ENCODE measurements around the gene UGT2B17.
"Not testable (repeated sequence)": the region's sequence is repeated elsewhere in the genome, so short reads cannot be mapped to it uniquely, and the experiment has no call there.

The UGT2B17 gene

DNA sequence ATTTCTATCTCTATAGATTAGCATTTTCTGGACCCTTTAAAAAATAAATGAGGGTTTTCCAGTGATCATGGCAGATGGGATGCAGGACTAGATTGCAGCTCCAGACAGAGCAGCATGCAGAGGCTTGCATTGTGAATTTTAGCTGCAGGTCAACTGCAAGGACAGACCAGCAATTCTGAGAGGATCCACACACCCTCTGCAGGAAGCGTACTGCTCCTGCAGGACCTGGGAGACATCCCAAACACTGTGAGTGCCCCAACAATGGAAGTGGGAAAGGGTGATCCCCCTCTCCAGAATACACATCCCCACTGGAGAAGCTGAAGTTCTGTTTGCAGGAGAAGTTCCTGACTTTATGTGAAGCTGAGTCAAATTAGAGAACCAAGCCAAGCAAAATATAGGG, 7.1 kb downstream of the UGT2B17 start:
- DNase-seq (ENCODE audit: low spot score), result not testable (repeated sequence)

GRCh38 chr4:68568535-68568934, 7.6 kb downstream of the UGT2B17 start:
- not testable (repeated sequence) for DNase-seq (ENCODE audit: low spot score)

- not testable (repeated sequence) for DNase-seq (ENCODE audit: low spot score)
Measured at GRCh38 chr4:68566364-68566763, 9.8 kb downstream of the UGT2B17 start.

- DNase-seq (ENCODE audit: low spot score), result not testable (repeated sequence)
Measured at GRCh38 chr4:68565082-68565481, 11.0 kb downstream of the UGT2B17 start.

GRCh38 chr4:68560364-68561070, 15.6 kb downstream of the UGT2B17 start:
- not testable (repeated sequence) for DNase-seq (ENCODE audit: low spot score)

GRCh38 chr4:68553830-68554229, 22.3 kb downstream of the UGT2B17 start:
- DNase-seq (ENCODE audit: low spot score), result not testable (repeated sequence)

- not testable (repeated sequence) for DNase-seq (ENCODE audit: low spot score)
Measured at GRCh38 chr4:68552818-68553811, 23.0 kb downstream of the UGT2B17 start.

- DNase-seq (ENCODE audit: low spot score), result not testable (repeated sequence)
Measured at GRCh38 chr4:68542742-68543141, 33.4 kb downstream of the UGT2B17 start.

GRCh38 chr4:68536375-68536774, 39.7 kb downstream of the UGT2B17 start:
- DNase-seq (ENCODE audit: low spot score), result no peak

DNA sequence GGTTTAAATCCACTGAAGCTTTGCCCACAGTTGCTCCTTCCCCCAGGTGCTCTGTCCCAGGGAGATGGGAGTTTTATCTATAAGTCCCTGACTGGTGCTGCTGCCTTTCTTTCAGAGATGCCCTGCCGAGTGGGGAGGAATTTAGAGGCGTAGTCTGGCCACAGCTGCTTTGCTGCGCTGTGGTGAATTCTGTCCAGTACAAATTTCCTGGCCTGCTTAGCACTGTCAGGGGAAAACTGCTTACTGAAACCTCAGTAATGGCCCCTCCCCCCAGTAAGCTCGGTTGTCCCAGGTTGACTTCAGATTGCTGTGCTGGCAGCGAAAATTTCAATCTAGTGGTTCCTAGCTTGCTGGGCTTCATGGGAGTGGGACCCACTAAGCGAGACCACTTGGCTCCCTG, 40.1 kb downstream of the UGT2B17 start:
- DNase-seq (ENCODE audit: low spot score), result no peak

- DNase-seq (ENCODE audit: low spot score), result not testable (repeated sequence)
Measured at GRCh38 chr4:68522232-68522631, 53.9 kb downstream of the UGT2B17 start.

DNA sequence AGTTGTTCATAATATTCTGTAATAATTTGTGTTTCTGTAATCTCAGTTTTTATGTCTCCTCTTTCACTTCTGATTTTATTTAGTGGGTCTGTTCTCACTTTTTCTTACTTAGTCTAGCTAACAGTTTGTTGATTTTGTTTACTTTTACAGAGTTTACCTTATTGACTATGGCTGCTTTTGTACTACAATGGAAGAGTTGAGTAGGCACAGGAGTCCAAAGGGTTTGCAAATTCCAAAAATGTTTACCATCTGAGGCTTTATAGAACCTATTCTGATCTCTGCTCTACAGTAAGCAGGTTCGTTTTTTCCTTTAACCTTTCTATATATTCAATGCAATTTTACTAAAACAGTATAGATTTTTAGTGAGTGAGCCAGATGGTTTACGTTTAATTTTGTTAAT, 55.1 kb downstream of the UGT2B17 start:
- no peak for DNase-seq (ENCODE audit: low spot score)

DNA sequence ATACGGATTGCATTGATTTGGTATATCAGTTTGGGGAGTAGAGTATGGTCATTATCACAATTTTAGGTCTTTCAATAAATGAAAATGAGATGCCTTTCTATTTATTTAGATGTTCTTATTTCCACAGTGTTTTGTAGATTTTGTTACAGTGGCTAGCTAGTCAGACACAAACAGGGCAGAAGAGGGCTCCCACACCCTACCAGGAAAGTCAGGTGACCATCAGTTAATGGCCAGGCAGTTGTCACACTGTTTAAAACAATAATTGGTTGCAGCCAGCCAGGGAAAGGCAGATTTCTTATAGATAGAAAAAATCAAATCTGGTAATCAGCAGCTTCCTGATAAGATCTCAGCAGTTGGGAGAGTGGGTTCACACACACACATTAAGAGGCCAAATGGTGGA, 57.2 kb downstream of the UGT2B17 start:
- DNase-seq (ENCODE audit: low spot score), result no peak

- not testable (repeated sequence) for DNase-seq (ENCODE audit: low spot score)
Measured at GRCh38 chr4:68505452-68505851, 70.7 kb downstream of the UGT2B17 start.

- not testable (repeated sequence) for DNase-seq (ENCODE audit: low spot score)
Measured at GRCh38 chr4:68504836-68505235, 71.3 kb downstream of the UGT2B17 start.

GRCh38 chr4:68503462-68503861, 72.7 kb downstream of the UGT2B17 start:
- not testable (repeated sequence) for DNase-seq (ENCODE audit: low spot score)

DNA sequence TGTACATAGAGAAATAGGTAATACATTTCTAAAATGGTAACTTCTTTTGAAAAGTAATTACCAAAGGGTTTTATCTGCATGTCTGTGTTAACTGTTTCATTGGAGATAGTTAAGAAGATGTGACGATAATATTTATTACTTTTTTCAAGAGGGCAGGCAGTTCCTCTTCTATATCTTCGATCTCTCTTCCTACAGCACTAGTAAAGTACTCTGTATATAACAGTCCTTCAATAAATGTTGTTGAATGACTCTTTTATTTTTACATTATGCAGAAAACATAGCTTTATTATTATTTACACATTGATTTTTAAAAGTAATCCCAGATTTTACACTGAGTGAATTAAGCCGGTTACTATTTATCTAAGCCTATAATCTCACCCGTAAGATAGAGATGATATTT, 77.1 kb downstream of the UGT2B17 start:
- DNase-seq (ENCODE audit: low spot score), result no peak

DNA sequence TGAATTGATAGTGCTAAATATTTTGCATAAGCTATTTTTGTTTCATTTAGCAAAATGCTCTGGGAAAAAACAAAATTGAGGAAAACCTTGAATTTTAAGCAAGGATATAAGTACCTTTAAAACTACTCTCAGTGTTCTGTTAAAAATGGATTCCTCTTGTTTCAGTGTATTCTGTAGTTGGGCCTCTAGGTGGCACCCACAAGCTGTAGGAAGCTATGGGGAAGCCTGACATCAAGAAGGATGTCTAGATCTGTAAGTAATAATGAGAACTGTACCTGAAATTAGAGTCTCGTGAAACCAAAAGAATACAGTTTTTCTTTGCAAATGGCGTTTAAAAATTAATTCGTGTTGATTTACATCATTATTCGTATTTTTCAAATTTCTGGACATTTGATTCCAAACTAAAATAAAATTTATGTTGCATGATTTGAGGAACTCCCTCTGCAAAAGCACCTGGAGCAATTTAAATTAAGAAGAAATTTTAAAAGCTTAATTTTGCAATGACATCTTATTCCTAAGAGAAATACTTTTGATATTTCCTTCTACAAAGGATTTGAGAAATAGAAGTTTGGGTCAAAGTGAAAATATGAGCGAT, 77.6 kb downstream of the UGT2B17 start:
- DNase-seq (ENCODE audit: low spot score), result peak; percentile 31

GRCh38 chr4:68494688-68495087, 81.4 kb downstream of the UGT2B17 start:
- DNase-seq (ENCODE audit: low spot score), result no peak

- DNase-seq (ENCODE audit: low spot score), result no peak
Measured at GRCh38 chr4:68490826-68491457, 85.2 kb downstream of the UGT2B17 start.

DNA sequence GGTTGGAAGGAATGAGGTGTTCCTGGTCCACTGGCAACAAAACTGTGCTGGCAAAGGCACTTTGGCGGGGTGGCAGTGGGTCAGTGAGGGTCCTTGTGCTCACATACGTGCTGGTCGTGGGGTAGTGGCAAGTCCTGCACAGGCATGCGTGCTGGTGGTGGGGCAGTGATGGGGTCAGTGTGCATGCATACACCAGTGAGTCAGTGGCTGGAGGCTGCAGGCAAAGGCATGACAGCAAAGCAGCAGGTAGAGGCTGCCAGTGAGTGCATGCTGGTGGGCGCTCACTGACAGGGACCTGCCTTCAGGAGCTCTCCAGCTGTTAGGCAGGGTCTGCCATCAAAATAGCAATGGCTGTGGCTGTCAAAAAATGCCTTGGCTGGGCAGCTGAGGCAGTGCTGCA, 86.8 kb downstream of the UGT2B17 start:
- no peak for DNase-seq (ENCODE audit: low spot score)

Measured in HuH-7 (cell line).